ENCODE data around the gene PADI3. TPM values are rescaled to one million over a fixed set of nuclear protein-coding genes. Genes with fewer than 3 reads are reported as not detected.
A peak's percentile ranks its signal among the peaks of the same experiment; 100 is the strongest.

The PADI3 gene
- total RNA-seq, 6 donors from 2014 or later = not detected

DNA sequence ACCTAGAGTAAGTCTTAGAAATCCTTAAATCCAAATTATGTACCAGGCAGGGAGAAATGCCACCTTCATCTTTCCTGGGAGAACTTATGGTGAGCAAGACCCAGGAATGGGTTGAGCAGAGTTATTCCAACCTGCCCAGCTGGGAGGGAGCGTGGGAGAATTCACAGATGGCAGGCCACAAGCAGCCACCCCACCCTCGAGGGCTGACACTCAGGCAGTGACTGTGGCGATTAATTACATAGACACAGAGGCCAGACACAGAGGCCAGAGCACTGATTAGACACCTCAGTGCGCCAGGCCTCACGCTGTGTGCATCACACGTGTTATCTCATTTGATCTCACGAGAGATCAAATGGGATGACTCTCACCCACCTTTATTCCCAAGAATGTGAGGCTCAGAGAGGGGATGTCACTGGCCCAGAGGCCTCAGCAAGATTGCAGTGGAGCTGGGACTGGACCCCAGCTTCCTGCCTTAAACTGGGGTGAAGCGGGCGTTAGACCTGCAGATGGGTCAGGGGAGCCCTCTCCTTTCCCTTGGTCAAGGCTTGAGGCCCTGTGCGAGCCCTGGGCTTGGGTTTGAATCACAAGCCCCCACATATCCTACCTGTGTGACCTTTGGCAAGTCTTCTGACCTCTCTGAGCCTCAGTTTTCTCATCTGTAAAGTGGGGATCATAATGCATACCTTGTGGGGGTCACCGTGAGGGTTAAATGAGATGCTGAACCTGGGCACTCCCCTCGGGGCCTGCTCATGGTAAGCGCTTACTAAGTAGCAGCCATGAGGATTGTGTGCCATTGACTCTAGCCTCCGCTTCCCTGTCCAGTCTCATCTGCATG lies 30.3 kb downstream of the PADI3 start:
- Histone ChIP-seq H3K27me3 (no peaks in the 10 kb centered on the region), H3K36me3 (no peaks in the 10 kb centered on the region), H3K9me3 (no peaks in the 10 kb centered on the region), H3K4me3 (no peak overlapping the region), H3K27ac (no peak overlapping the region), H3K4me1 (peaks cover 0 to 2% (median 0%) of the 10 kb centered on the region in 4 donors)
- ATAC-seq (ENCODE audit: low FRiP score in 2 of 2) (no peak), DNase-seq (no peak)
- TF ChIP-seq POLR2AphosphoS5 (IDR thresholded peaks at IDR 0.05) (no peak), EP300 (IDR thresholded peaks at IDR 0.05) (no peak)
- 74 to 89% methylated on average over 14 of the region's 14 CpGs for WGBS, 2 donors

DNA sequence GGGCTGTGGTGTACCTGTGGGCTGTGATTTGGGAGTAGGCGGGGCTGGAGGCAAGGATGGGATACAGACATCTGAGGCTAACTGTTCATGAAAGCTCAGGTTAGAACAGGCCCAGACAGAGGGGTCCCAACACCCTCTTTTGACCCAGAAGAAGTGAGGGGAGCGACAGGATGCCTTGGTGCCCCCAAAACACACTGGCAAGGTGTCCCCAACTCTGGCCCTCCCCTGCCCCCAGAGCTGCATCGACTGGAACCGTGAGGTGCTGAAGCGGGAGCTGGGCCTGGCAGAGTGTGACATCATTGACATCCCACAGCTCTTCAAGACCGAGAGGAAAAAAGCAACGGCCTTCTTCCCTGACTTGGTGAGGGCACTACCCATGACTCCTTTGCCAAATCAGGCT lies 31.5 kb downstream of the PADI3 start:
- no peak for TF ChIP-seq EP300 (IDR thresholded peaks at IDR 0.05)
- TF ChIP-seq POLR2A (IDR thresholded peaks at IDR 0.05) = no peak
- TF ChIP-seq, protein P1, sequence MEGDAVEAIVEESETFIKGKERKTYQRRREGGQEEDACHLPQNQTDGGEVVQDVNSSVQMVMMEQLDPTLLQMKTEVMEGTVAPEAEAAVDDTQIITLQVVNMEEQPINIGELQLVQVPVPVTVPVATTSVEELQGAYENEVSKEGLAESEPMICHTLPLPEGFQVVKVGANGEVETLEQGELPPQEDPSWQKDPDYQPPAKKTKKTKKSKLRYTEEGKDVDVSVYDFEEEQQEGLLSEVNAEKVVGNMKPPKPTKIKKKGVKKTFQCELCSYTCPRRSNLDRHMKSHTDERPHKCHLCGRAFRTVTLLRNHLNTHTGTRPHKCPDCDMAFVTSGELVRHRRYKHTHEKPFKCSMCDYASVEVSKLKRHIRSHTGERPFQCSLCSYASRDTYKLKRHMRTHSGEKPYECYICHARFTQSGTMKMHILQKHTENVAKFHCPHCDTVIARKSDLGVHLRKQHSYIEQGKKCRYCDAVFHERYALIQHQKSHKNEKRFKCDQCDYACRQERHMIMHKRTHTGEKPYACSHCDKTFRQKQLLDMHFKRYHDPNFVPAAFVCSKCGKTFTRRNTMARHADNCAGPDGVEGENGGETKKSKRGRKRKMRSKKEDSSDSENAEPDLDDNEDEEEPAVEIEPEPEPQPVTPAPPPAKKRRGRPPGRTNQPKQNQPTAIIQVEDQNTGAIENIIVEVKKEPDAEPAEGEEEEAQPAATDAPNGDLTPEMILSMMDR (IDR thresholded peaks at IDR 0.05) = no peak
- no peak for TF ChIP-seq POLR2AphosphoS5 (IDR thresholded peaks at IDR 0.05)
- H3K4me3 ChIP-seq = no peak overlapping the region
- 73 to 76% methylated on average over 6 to 7 of the region's 7 CpGs for WGBS, 2 donors

GRCh38 chr1:17280894-17281293 lies 32.0 kb downstream of the PADI3 start:
- TF ChIP-seq POLR2A (IDR thresholded peaks at IDR 0.05) (no peak), POLR2AphosphoS5 (IDR thresholded peaks at IDR 0.05) (no peak), EP300 (IDR thresholded peaks at IDR 0.05) (no peak)
- TF ChIP-seq, protein P1 (IDR thresholded peaks at IDR 0.05) = no peak
- Histone ChIP-seq H3K4me3 (no peak overlapping the region), H3K27ac (no peak overlapping the region), H3K36me3 (no peaks in the 10 kb centered on the region), H3K4me1 (peaks cover 0 to 2% (median 0%) of the 10 kb centered on the region in 4 donors), H3K9me3 (no peaks in the 10 kb centered on the region), H3K27me3 (no peaks in the 10 kb centered on the region)
- ATAC-seq (ENCODE audit: low FRiP score in 2 of 2) (no peak), DNase-seq (no peak)
- 63 to 73% methylated on average over 1 to 2 of the region's 2 CpGs for WGBS, 2 donors

More for the DNA sequence above, 31.5 kb downstream of the PADI3 start:
- Histone ChIP-seq H3K36me3 (no peaks in the 10 kb centered on the region), H3K27me3 (no peaks in the 10 kb centered on the region), H3K9me3 (no peaks in the 10 kb centered on the region), H3K4me1 (peaks cover 0 to 2% (median 0%) of the 10 kb centered on the region in 4 donors), H3K27ac (no peak overlapping the region)
- DNase-seq (no peak), ATAC-seq (ENCODE audit: low FRiP score in 2 of 2) (no peak)

DNA sequence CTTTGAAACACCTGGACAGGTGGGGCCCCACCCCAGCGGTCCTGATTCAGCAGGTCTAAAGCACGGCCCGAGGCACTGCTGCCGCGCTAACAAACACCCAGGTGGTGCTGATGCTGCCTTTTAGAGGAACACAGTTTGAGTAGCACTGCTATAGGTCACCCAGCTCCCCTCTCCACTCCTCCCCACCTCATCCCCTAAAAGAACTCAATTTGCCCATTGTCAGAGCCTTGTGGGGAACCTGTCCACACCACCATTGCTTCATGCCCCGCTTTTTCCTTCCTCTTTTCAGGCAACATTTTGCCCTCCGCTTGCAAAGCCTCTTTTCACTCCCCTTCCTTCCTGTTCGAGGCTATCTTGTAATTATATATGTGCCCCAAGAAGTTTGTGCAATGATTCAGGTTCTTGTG lies 32.9 kb downstream of the PADI3 start:
- TF ChIP-seq, protein P1 (IDR thresholded peaks at IDR 0.05) = no peak
- TF ChIP-seq POLR2A (IDR thresholded peaks at IDR 0.05) = no peak
- TF ChIP-seq POLR2AphosphoS5 (IDR thresholded peaks at IDR 0.05) = no peak
- TF ChIP-seq EP300 (IDR thresholded peaks at IDR 0.05) = no peak
- DNase-seq (peak in 1 of 2 donors; percentile 54), ATAC-seq (ENCODE audit: low FRiP score in 2 of 2) (peak in 1 of 2 donors; percentile 63)
- Histone ChIP-seq H3K4me3 (no peak overlapping the region), H3K9me3 (no peaks in the 10 kb centered on the region), H3K4me1 (peaks cover 0 to 2% (median 0%) of the 10 kb centered on the region in 4 donors), H3K27me3 (no peaks in the 10 kb centered on the region), H3K36me3 (no peaks in the 10 kb centered on the region), H3K27ac (peak overlapping the region in 2 of 4 donors; percentile 15 to 70)
- WGBS, 2 donors = 38 to 48% methylated on average over 3 to 8 of the region's 8 CpGs

GRCh38 chr1:17282836-17283235 lies 33.9 kb downstream of the PADI3 start:
- Histone ChIP-seq H3K27me3 (no peaks in the 10 kb centered on the region), H3K4me1 (peaks cover 0 to 2% (median 0%) of the 10 kb centered on the region in 4 donors), H3K27ac (peak overlapping the region in 1 of 4 donors; percentile 51), H3K4me3 (no peak overlapping the region), H3K9me3 (no peaks in the 10 kb centered on the region), H3K36me3 (no peaks in the 10 kb centered on the region)
- TF ChIP-seq EP300 (IDR thresholded peaks at IDR 0.05) (no peak), POLR2AphosphoS5 (IDR thresholded peaks at IDR 0.05) (no peak), POLR2A (IDR thresholded peaks at IDR 0.05) (no peak)
- TF ChIP-seq, protein P1 (IDR thresholded peaks at IDR 0.05) = no peak
- DNase-seq (no peak), ATAC-seq (ENCODE audit: low FRiP score in 2 of 2) (no peak)
- WGBS, 2 donors = 78% methylated on average over 5 of the region's 5 CpGs; no CpG with 5 or more reads in 1 of the 2 donors
